Measurements from ENCODE around the gene EYA4.

EYA4 gene

GRCh38 chr6:133259561-133259960, 18.4 kb downstream of the EYA4 start:
- TF ChIP-seq EZH2phosphoT487 (IDR thresholded peaks at IDR 0.05; ENCODE audit: borderline replicate concordance) = no peak
- TF ChIP-seq, protein P1, sequence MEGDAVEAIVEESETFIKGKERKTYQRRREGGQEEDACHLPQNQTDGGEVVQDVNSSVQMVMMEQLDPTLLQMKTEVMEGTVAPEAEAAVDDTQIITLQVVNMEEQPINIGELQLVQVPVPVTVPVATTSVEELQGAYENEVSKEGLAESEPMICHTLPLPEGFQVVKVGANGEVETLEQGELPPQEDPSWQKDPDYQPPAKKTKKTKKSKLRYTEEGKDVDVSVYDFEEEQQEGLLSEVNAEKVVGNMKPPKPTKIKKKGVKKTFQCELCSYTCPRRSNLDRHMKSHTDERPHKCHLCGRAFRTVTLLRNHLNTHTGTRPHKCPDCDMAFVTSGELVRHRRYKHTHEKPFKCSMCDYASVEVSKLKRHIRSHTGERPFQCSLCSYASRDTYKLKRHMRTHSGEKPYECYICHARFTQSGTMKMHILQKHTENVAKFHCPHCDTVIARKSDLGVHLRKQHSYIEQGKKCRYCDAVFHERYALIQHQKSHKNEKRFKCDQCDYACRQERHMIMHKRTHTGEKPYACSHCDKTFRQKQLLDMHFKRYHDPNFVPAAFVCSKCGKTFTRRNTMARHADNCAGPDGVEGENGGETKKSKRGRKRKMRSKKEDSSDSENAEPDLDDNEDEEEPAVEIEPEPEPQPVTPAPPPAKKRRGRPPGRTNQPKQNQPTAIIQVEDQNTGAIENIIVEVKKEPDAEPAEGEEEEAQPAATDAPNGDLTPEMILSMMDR (conservative IDR thresholded peaks at IDR 0.05; ENCODE audit: low read length) = no peak
- Histone ChIP-seq H2AFZ (ENCODE audit: low read length) (no peak overlapping the region), H3K9me3 (ENCODE audit: insufficient read depth, low read depth, low read length) (no peaks in the 10 kb centered on the region), H3K27me3 (ENCODE audit: insufficient read depth, low read length, poor library complexity, severe bottlenecking) (no peaks in the 10 kb centered on the region), H4K20me1 (ENCODE audit: insufficient read depth, low read length, poor library complexity, severe bottlenecking) (no peaks in the 10 kb centered on the region), H3K36me3 (ENCODE audit: insufficient read depth, low read length) (no peaks in the 10 kb centered on the region), H3K9me2 (replicated peaks; ENCODE audit: low read depth, low read length) (no peaks in the 10 kb centered on the region), H3K4me2 (ENCODE audit: low read depth, low read length, poor library complexity, severe bottlenecking) (no peak overlapping the region), H3K4me3 (ENCODE audit: low read length, poor library complexity, severe bottlenecking) (no peak overlapping the region), H3K9ac (ENCODE audit: low read depth, low read length, poor library complexity, severe bottlenecking) (no peak overlapping the region), H3K79me2 (ENCODE audit: insufficient read depth, low read length) (no peaks in the 10 kb centered on the region), H3F3A (ENCODE audit: low read depth) (no peaks in the 10 kb centered on the region), H3K4me1 (ENCODE audit: insufficient read depth, low read length, poor library complexity, severe bottlenecking) (no peaks in the 10 kb centered on the region)

GRCh38 chr6:133262804-133263203, 21.6 kb downstream of the EYA4 start:
- Histone ChIP-seq H4K20me1 (ENCODE audit: insufficient read depth, low read length, poor library complexity, severe bottlenecking) (no peaks in the 10 kb centered on the region), H2AFZ (ENCODE audit: low read length) (no peak overlapping the region), H3F3A (ENCODE audit: low read depth) (no peaks in the 10 kb centered on the region), H3K4me2 (ENCODE audit: low read depth, low read length, poor library complexity, severe bottlenecking) (no peak overlapping the region), H3K36me3 (ENCODE audit: insufficient read depth, low read length) (no peaks in the 10 kb centered on the region), H3K27me3 (ENCODE audit: insufficient read depth, low read length, poor library complexity, severe bottlenecking) (no peaks in the 10 kb centered on the region), H3K4me3 (ENCODE audit: low read length, poor library complexity, severe bottlenecking) (no peak overlapping the region), H3K4me1 (ENCODE audit: insufficient read depth, low read length, poor library complexity, severe bottlenecking) (no peaks in the 10 kb centered on the region), H3K9ac (ENCODE audit: low read depth, low read length, poor library complexity, severe bottlenecking) (no peak overlapping the region), H3K9me2 (replicated peaks; ENCODE audit: low read depth, low read length) (no peaks in the 10 kb centered on the region), H3K9me3 (ENCODE audit: insufficient read depth, low read depth, low read length) (no peaks in the 10 kb centered on the region), H3K79me2 (ENCODE audit: insufficient read depth, low read length) (no peaks in the 10 kb centered on the region)
- TF ChIP-seq, protein P1 (conservative IDR thresholded peaks at IDR 0.05; ENCODE audit: low read length) = no peak
- TF ChIP-seq EZH2phosphoT487 (IDR thresholded peaks at IDR 0.05; ENCODE audit: borderline replicate concordance) = no peak

GRCh38 chr6:133265066-133265465, 23.9 kb downstream of the EYA4 start:
- no peak overlapping the region for H3K4me2 ChIP-seq (ENCODE audit: low read depth, low read length, poor library complexity, severe bottlenecking)
- H2AFZ ChIP-seq (ENCODE audit: low read length) = no peak overlapping the region
- no peak overlapping the region for H3K9ac ChIP-seq (ENCODE audit: low read depth, low read length, poor library complexity, severe bottlenecking)
- TF ChIP-seq, protein P1 (conservative IDR thresholded peaks at IDR 0.05; ENCODE audit: low read length) = no peak
- TF ChIP-seq EZH2phosphoT487 (IDR thresholded peaks at IDR 0.05; ENCODE audit: borderline replicate concordance) = no peak
- no peaks in the 10 kb centered on the region for H3K4me1 ChIP-seq (ENCODE audit: insufficient read depth, low read length, poor library complexity, severe bottlenecking)
- H3K9me3 ChIP-seq (ENCODE audit: insufficient read depth, low read depth, low read length) = no peaks in the 10 kb centered on the region
- no peak overlapping the region for H3K4me3 ChIP-seq (ENCODE audit: low read length, poor library complexity, severe bottlenecking)
- H4K20me1 ChIP-seq (ENCODE audit: insufficient read depth, low read length, poor library complexity, severe bottlenecking) = no peaks in the 10 kb centered on the region
- no peaks in the 10 kb centered on the region for H3K36me3 ChIP-seq (ENCODE audit: insufficient read depth, low read length)
- H3K9me2 ChIP-seq (replicated peaks; ENCODE audit: low read depth, low read length) = no peaks in the 10 kb centered on the region
- H3F3A ChIP-seq (ENCODE audit: low read depth) = no peaks in the 10 kb centered on the region
- H3K27me3 ChIP-seq (ENCODE audit: insufficient read depth, low read length, poor library complexity, severe bottlenecking) = no peaks in the 10 kb centered on the region
- no peaks in the 10 kb centered on the region for H3K79me2 ChIP-seq (ENCODE audit: insufficient read depth, low read length)
